Renal pelvis (tissue), 12 donors: ENCODE data around the gene TAF11L6. TPM values are rescaled to one million over a fixed set of nuclear protein-coding genes. Genes with fewer than 3 reads are reported as not detected.
"Not testable (repeated sequence)": the region's sequence is repeated elsewhere in the genome, so short reads cannot be mapped to it uniquely, and the experiment has no call there.

Experiments used
- DNase-seq: peaks from one replicate; pipeline ENCODE4 v3.0.0-alpha.2; 2013
- long read RNA-seq, 16 experiments: transcript quantifications; one replicate each; lab custom pipeline, GENCODE V29; 2026
- polyA plus RNA-seq, 3 donors: library from polyadenylated mRNA; unstranded; fragments of 120-200 nt; gene quantifications; one replicate each; pipeline ENCODE4 v1.2.1, GENCODE V29; 2013; ENCODE audit not compliant: insufficient read length in 3 of 3

TAF11L6 gene
- polyA plus RNA-seq, result not detected
- long read RNA-seq, donor 1, result 0 reads
- long read RNA-seq, donor 2, result 0 reads
- long read RNA-seq, donor 3, result 0 reads
- long read RNA-seq, donor 4, result 0 reads
- long read RNA-seq, donor 5, result 0 reads
- long read RNA-seq, donor 6, result 0 reads
- long read RNA-seq, donor 7, result 0 reads
- long read RNA-seq, donor 8, result 0 reads
- long read RNA-seq, donor 9, result 0 reads
- long read RNA-seq, donor 10, result 0 reads
- long read RNA-seq, donor 11, result 0 reads
- long read RNA-seq, donor 12, result 0 reads
- long read RNA-seq, donor 13, result 0 reads
- long read RNA-seq, donor 14, result 0 reads
- long read RNA-seq, donor 15, result 0 reads
- long read RNA-seq, donor 16, result 0 reads

- DNase-seq, result not testable (repeated sequence)
These were observed at the start of gene TAF11L6 for GRCh38 chr5:17528369-17528768. TSS of gene TAF11L6 (plus strand) at chr5:17528669.

- DNase-seq, result no peak
These were observed 47.1 kb upstream of the TAF11L6 start for GRCh38 chr5:17481378-17481777.

- DNase-seq, result no peak
These were observed 45.7 kb upstream of the TAF11L6 start for GRCh38 chr5:17482790-17483189.

- not testable (repeated sequence) for DNase-seq
These were observed 41.9 kb upstream of the TAF11L6 start for GRCh38 chr5:17486464-17487173.

- DNase-seq, result no peak
These were observed 41.3 kb upstream of the TAF11L6 start for GRCh38 chr5:17487174-17487512.

GRCh38 chr5:17491257-17491656 lies 37.2 kb upstream of the TAF11L6 start:
- not testable (repeated sequence) for DNase-seq

- DNase-seq, result no peak
These were observed 35.7 kb upstream of the TAF11L6 start for GRCh38 chr5:17492770-17493169.

- no peak for DNase-seq
These were observed 31.0 kb upstream of the TAF11L6 start for GRCh38 chr5:17497446-17497845.

GRCh38 chr5:17497931-17498330 lies 30.5 kb upstream of the TAF11L6 start, which contains the start of gene TAF11L2:
TSS of gene TAF11L2 (plus strand) at chr5:17498231.
- DNase-seq, result not testable (repeated sequence)

GRCh38 chr5:17511775-17512325 lies 16.6 kb upstream of the TAF11L6 start:
- no peak for DNase-seq

GRCh38 chr5:17517526-17517925 lies 10.9 kb upstream of the TAF11L6 start:
- not testable (repeated sequence) for DNase-seq

- DNase-seq, result not testable (repeated sequence)
These were observed 10.4 kb upstream of the TAF11L6 start, which contains the start of gene TAF11L3 for GRCh38 chr5:17518067-17518466. TSS of gene TAF11L3 (plus strand) at chr5:17518367.

- not testable (repeated sequence) for DNase-seq
These were observed 9.0 kb upstream of the TAF11L6 start for GRCh38 chr5:17519508-17519907.

- not testable (repeated sequence) for DNase-seq
These were observed 7.0 kb upstream of the TAF11L6 start, which contains the start of gene TAF11L4 for GRCh38 chr5:17521501-17521900. TSS of gene TAF11L4 (plus strand) at chr5:17521801.

GRCh38 chr5:17524935-17525334 lies 3.5 kb upstream of the TAF11L6 start, which contains the start of gene TAF11L5:
TSS of gene TAF11L5 (plus strand) at chr5:17525235.
- DNase-seq, result not testable (repeated sequence)

GRCh38 chr5:17526504-17526903 lies 2.0 kb upstream of the TAF11L6 start:
- not testable (repeated sequence) for DNase-seq

Other genes with a start within 250 kb of the TAF11L6 start
- not detected for gene TAF11L2, start 30.4 kb upstream of the TAF11L6 start, polyA plus RNA-seq
- gene TAF11L3, start 10.3 kb upstream of the TAF11L6 start, polyA plus RNA-seq, result not detected
- gene TAF11L4, start 6.9 kb upstream of the TAF11L6 start, polyA plus RNA-seq, result not detected
- not detected for gene TAF11L5, start 3.4 kb upstream of the TAF11L6 start, polyA plus RNA-seq
- not detected for gene TAF11L7, start 57.1 kb downstream of the TAF11L6 start, polyA plus RNA-seq
- not detected for gene TAF11L8, start 62.3 kb downstream of the TAF11L6 start, polyA plus RNA-seq
- not detected for gene TAF11L9, start 65.7 kb downstream of the TAF11L6 start, polyA plus RNA-seq
- not detected for gene TAF11L10, start 69.2 kb downstream of the TAF11L6 start, polyA plus RNA-seq
- gene TAF11L11, start 75.5 kb downstream of the TAF11L6 start, polyA plus RNA-seq, result not detected
- gene TAF11L12, start 81.7 kb downstream of the TAF11L6 start, polyA plus RNA-seq, result not detected
- gene TAF11L13, start 103.4 kb downstream of the TAF11L6 start, polyA plus RNA-seq, result not detected
- not detected for gene TAF11L14, start 105.8 kb downstream of the TAF11L6 start, polyA plus RNA-seq